Fibroblast of villous mesenchyme (primary cell): Measurements from ENCODE around the gene TASP1. TPM values are rescaled to one million over a fixed set of nuclear protein-coding genes. Genes with fewer than 3 reads are reported as not detected.

ENCODE experiments used
- DNase-seq: peaks from one replicate; pipeline ENCODE4 v3.0.0-alpha.2; 2010; ENCODE audit warnings: low read depth
- H3K4me3 ChIP-seq: 2 replicates; pipeline ENCODE4 v1.5.1; 2011; ENCODE audit warnings: low read depth, mild to moderate bottlenecking, low read length
- CTCF ChIP-seq: IDR thresholded peaks from 2 replicates; pipeline ENCODE4 v1.5.1; 2012; ENCODE audit warnings: low read depth, mild to moderate bottlenecking, low read length; ENCODE audit not compliant: insufficient read depth
- total RNA-seq: library from RNA; depleted of rRNA; stranded (reverse); fragments of >200 nt; gene quantifications from 2 replicates; pipeline ENCODE4 v1.2.3, GENCODE V29; 2012

TASP1 gene
- total RNA-seq, 1 donor = 9.5 TPM

- peak; percentile 74 for DNase-seq
- H3K4me3 ChIP-seq = no peak overlapping the region
Measured at GRCh38 chr20:13464702-13465101, 174.0 kb downstream of the TASP1 start.

GRCh38 chr20:13461849-13462458 is 176.8 kb downstream of the TASP1 start:
- no peak for DNase-seq
- no peak for TF ChIP-seq CTCF
- H3K4me3 ChIP-seq = no peak overlapping the region

More at GRCh38 chr20:13464702-13465101, 174.0 kb downstream of the TASP1 start:
- no peak for TF ChIP-seq CTCF

- DNase-seq = peak; percentile 37
- peak; percentile 84 for TF ChIP-seq CTCF
Measured at GRCh38 chr20:13458860-13459451, 179.8 kb downstream of the TASP1 start.

GRCh38 chr20:13457487-13457886 is 181.2 kb downstream of the TASP1 start:
- TF ChIP-seq CTCF = no peak
- DNase-seq = no peak

More at GRCh38 chr20:13458860-13459451, 179.8 kb downstream of the TASP1 start:
- no peak overlapping the region for H3K4me3 ChIP-seq

GRCh38 chr20:13455713-13456112 is 183.0 kb downstream of the TASP1 start:
- DNase-seq = peak; percentile 89
- no peak for TF ChIP-seq CTCF
- H3K4me3 ChIP-seq = no peak overlapping the region

More at GRCh38 chr20:13457487-13457886, 181.2 kb downstream of the TASP1 start:
- no peak overlapping the region for H3K4me3 ChIP-seq

- no peak for DNase-seq
- H3K4me3 ChIP-seq = no peak overlapping the region
- TF ChIP-seq CTCF = no peak
Measured at GRCh38 chr20:13453367-13453766, 185.4 kb downstream of the TASP1 start.
